SIG-M5 treated with dmso at 0.1 percent for 504 hours (cell line): ENCODE results near the gene BCL2.

Experiments used
- DNase-seq: peaks from one replicate; lab custom pipeline; 2025; ENCODE audit not compliant: unreplicated experiment; lab: John Stamatoyannopoulos, UW

Gene BCL2

DNA sequence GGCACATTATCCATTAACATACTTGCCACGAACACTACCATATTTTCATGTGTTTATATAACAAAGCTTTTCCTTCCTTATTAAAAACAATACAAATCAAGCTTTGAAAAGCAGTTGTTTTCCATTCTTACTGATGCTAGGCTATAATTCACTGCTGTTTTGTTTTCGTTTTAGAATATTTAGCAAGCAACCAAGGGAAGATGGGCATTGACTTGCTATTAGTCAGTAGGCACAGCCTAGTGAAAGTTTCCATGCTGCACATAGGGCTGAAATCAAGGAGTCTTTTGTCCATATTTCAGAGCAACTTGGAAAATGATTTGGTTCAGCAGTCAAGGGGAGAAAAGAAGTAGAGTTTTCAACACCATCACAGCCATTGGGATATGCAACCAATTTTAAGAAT, 31.3 kb downstream of the BCL2 start:
- DNase-seq: no peak

DNA sequence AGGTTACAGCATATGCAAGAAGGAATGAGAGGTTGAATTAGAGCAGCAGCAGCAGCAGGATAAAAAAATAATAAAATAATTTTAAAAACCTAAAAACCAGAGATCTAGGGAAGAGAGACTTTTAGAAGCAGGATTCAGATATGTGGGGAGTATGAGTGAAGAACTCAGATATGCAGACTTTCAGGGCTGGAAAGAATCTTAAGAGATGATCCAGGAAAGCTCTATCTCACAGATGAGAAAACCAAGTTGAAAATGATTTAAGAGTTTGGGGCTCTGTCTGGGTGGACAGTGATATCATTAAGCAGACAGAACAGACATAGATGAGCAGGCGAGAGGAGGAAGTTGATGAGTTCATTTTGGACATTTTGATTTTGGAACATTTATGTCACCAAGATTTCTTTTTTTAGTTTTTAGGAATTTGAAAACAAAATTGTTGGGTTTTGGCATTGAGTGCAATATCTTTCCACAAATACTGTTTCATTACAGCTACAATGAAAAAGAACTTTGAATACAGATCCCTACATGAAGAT, 31.8 kb downstream of the BCL2 start:
- no peak for DNase-seq

DNA sequence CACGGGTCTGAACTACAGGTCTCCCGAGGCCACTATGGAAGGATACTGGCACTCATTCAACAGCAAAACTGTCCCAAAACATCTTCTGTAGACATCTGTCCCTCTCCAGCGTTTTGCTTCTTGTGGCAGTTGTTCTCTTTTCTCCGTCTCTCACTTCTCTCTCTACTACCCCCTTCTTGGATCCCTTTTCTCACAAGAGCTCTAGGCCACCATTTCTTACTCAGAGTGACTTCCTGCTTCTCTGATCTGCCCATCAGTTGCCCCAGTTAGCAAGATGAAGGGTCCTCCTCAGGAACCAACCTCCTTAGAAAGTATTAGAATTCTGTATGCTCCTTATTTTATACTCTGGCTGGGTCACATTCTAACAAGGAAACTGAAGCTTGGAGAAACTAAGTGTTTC, 32.6 kb downstream of the BCL2 start:
- DNase-seq: no peak

DNA sequence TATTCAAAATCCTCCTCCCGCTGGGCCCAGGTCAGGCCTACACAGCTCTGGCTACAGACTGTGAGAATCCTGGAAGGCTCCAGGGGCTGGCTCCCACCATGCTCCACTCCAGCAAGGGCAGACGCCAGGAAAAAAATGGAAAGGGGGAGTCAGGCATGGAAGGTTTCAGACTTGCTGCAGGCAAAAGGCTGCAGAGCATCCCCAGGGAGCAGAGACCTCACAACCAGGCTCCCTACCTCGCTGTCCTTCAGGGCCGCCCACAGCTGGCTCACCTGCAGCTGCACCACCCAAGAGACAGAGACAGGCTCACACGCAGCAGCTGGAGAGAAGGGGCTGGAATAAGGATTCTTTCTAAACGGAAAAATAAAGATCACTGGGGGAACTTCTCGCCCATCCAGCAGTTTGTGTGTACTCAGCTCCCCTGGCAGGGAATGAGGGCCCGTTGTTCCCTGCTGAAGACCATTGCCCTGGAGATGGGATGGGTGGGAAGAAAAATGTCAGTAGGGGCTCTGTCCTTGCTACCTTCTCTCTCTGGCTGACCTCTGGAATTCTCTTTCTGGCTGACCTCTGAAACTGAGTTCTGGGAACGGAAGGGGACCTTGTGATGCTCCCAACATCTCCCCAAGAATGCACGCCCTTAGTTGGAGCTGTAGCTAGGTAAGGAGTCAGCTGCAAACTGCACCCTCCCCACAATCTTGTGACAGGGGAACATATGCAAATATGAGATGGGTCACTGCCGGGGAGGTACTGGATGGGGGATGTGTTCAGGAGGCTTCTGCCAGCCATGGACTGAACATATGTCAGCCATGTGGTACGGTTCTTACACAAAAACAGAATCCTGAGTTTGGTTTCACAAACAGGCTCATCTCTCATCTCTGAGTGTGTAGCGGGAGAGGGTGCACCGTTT, 34.5 kb downstream of the BCL2 start:
- DNase-seq: no peak

DNA sequence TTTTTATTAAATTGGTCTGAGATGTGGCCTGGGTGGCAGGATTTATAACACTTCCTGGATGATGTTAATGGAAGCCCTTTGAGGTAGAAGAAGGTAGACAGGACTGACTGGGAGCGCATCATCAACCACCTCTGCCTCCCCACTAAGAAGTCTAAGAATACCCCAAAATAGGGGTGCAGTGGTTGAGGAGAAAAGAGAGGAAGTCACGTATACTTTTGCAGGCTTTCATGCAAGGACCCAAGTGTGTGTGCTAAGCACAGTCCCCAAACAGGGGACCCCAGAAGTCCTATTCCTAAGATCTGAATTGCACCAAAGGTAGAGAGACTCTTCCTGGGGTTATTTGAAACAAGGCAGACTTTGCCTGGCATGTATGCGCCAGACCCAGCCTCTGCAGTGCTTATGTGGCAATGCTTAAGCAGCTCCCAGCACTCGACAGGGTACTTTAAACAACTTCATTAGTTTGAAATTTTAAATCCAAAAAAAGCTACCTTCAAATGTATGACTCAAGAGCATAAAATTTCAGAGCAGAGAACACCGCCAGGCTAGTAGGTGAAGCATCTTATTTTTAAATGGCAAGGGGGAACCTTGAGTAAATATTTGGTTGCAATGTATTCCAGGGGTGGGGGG, 35.3 kb downstream of the BCL2 start:
- no peak for DNase-seq

DNA sequence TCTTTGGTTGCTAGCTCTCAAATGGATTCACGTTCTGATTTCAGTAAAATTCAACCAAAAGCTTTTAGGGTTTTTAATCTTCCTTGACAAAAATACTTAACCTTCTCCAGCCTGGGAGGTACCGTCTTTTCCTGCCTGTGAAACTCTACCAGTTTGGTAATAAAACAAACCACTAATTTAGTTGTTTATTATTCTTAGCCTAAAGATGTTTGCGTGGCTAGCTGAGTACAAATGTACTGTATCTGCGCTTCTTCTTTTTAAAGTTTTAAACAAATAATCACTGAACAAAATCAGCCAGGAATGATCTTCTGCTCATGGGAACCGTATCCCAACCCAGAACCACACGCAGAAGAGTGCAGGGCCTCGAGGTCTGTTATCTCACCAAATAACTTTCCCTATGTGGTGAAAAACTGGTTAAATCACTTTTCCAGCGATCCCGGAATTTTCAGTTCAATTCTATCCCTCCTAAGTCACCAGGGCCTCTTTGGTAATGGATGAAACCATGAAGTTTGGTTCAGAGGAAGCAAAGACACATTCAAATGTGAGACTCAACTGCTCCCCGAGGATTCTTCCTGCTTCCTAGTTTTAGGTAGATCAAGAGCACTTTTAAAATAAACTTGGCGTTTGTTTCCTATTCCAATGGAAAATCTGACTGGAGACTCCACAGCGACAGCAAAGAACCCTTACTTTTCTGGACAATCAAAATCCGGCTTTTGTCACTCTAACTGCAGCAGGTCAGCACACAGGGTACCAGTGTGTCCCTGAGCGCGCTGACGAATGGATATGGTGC, 36.1 kb downstream of the BCL2 start:
- no peak for DNase-seq

DNA sequence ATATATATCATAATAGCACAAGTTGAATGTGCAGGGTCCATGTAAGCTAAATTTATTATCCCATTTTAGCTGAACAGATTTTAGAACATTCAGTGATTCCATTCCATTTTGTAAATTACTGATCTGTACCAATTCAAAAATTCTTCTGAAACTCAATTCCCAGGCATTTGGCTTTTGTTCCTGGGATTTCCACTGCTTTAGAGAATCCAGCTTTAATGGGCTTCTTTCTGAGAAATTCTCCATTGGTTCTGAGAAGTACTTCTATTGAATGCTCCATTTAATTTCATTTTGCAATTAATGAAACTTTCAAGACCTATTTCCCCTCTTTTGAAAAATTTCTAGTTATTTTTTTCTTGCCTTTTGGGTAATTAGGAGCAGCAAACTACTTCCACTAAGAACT, 36.8 kb downstream of the BCL2 start:
- no peak for DNase-seq

DNA sequence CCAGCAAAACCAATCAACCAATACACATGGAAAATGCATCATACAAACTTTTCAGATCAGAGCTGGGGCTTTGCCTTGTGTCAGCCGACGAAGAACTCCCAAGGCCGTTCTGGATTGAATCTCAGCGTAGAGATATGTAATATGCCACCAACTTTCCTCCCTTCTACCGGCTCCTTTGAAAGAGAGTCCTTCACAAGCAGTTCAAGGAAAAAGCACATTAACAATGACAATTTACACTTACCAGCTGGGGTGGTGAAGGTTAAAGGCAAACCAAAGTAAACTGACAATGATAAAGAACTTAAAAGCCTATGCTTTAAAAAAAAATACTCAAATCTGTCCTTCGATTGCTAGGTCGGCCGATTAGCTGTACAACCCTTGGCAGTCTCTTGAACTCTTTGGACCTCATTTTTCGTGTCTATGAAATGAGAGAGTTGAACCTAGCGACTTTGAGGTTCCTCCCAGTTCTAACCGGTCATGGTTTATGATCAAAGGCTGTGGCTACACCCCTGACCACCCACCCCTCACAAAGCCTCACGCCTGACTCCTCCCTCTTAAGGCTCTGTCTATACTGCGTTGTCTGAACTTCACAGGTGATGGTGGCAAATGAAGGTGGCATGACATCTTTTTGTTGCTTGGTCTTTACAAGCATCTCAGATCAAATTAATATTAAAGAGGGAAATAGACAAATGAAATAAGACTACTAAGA, 46.2 kb downstream of the BCL2 start:
- DNase-seq: no peak

DNA sequence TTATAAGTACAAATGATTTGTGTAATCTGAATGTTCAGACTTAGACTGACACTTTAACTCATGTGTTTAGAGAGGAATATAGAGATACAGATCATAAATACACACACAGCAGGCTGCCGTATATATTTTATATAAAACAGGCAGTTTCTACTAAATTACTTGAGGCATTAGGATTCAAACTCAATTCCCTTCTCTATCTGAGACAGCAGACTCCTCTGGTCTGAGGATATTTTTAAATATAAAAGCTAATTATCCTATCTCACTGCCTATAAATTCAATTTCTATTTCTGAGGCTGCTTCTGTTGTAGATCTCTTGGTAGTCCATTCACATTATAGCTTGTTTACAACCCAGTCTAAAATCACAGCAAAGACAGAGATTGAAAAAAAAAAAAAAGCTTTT, 46.9 kb downstream of the BCL2 start:
- DNase-seq: no peak

DNA sequence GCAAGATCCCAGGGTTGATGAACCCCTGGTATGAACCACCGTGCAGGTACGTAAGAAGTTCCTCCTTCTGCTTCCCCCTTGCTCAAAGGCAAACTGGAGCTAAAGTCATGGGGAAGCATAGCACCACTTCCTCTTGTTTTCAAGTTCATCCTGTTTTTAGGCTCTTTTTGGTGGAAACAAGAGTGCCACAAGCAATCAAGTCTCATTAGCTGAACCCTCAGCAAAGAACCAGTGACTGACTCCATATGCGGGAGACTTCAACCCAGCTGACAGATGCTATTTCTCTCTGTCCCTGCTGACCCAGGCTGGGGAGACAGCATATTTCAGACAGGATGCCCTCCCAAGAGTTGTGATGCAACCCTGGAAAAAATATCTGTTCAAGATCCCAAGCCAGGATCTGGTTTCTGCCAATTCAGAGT, 47.7 kb downstream of the BCL2 start:
- peak; percentile 28 for DNase-seq

DNA sequence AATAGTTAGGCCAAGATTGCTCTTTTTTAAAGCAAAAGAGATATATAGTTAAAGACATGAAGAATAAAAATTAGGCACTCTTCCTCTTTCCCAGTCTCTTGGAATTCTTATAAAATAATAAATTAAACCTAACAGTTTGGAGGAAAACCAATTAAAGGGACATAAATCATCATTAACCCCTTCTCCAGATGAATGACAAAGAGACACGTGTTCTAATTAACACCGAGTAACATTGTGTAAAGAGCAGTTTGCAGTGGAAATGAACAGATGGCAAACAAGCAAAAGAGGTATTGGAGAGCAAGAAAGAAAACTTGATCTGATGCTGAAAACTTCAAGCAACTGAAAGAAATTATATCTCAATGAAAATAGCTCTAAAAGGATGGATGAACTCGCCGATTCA, 48.4 kb downstream of the BCL2 start:
- DNase-seq: no peak

DNA sequence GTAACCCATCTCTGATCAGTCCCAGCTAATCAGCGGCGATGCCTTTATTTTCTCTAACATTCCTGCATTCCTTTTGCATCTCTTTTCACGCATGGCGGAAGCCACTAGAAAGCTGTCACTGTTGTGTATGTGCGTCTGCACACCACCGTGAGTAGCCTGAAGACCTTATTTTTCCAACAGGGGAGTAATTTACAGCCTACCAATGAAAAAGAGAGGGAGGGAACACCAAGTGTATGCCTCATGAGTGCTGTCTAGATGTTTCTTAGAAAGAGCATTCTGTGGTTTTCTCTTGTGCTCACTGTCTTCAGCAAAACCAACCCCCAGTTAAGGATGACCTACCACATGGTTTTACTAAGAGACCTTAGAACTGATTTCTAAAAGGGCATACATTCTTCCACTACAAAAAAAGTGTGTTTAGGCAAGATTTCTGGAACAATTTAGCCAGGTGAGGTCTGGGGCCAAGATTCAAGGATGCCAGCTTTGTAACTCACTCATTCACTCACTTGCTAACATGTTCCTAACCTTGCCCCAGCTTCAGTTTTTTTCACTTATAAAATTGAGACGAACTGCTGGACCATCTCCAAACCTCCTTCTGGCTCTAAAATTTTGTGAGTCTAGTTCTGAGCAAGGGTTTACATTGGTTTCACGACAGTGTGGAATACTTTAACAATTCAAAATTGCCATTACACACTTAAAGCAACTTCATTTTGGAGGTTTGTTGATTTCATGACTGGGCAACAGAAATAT, 51.4 kb downstream of the BCL2 start:
- no peak for DNase-seq

DNA sequence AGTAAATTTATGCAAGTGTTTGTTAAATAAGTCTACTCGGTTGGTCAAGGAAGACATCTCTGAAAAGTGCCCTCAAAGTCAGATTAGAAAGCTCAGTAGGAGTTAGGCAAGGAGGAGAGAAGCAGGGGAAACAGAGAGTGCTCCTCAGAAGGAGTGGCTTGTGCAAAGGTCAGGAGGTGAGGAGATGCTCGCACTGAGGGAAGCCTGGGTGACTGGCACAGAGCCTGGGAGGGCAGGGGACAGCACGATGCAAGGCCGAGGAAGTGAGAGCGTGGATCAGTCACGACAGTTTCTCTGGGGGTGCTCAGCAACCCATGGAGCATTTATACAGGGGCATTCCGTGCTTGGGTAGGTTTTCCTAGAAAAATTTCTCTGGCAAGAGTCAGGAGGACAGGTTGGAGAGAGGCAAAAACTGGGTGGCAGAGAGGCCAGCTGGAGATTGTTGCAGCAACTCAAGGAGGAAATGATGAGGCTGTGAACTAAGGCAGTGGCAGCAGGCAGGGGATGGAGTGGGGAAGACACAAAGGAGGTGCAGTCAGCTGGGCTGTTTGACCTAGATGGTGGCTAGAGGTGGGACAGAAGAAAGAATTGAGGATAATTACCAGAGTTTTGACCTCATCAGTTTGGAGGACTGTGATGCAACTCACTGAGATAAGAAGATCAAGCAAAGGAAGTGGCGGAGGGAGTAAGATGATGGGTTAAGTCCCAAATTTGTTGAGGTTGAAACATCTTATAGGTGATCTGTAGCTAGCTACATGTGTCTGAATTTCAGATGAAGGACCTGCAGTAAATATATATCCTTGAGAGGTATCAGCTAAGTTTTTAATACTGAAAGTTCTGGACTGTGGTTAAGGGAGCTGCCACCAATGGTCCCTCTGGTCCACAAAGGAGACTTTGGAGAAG, 52.4 kb downstream of the BCL2 start:
- no peak for DNase-seq

DNA sequence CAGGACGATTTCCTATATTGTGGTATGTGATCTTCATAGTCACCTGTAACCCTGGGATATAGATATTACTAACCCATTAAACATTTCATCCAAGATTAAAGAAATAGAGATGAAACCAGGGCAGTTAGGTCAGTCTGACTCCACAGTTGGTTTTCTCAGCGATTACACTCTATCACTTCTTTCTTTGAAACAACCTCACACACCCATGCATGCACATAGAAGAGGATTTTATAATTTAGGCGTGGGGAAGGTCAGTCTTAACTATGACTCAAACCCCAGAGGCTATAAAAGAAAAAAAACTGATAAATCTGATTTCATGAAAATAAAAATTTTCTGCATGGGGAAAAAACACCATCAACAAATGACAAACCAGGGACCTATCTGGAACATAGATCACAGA, 54.2 kb downstream of the BCL2 start:
- no peak for DNase-seq

DNA sequence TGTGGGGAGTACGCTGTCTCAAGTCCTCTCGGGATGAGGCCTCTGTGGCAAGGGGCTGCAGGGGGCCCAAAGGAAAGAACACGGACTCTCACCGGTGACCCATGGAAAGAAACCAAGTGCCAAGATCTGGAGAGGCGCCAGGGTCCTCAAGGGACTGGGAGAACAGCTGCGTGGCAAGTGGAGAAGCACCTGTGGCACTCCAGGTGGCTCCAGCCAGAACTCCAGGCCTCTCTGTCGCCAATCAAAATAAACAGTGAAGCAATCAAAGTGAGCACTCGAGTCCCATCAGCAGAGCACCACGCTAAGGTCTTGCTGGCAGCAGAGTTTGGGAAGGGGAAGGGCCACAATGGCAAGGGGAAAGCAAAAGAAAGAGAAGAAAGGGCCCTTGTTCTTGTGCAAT, 54.7 kb downstream of the BCL2 start:
- no peak for DNase-seq

DNA sequence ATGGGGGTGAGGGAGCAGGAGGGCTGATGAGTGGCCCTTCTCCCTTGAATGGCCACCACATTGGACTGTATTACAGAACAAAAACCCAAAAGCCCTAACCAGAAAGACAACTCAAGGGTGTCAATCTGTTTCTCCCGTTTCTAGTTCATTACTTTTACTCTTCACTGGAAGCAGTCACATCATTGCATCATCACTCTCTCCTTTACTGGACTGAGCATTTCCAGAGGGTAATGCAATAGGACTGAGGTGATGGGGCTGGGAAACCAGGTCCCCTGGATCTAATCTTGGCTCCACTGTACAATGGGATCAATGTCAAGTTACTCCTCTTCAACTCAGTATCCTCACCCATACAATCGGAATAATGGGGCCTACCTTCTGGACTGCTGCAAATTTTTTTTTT, 56.1 kb downstream of the BCL2 start:
- DNase-seq: no peak

DNA sequence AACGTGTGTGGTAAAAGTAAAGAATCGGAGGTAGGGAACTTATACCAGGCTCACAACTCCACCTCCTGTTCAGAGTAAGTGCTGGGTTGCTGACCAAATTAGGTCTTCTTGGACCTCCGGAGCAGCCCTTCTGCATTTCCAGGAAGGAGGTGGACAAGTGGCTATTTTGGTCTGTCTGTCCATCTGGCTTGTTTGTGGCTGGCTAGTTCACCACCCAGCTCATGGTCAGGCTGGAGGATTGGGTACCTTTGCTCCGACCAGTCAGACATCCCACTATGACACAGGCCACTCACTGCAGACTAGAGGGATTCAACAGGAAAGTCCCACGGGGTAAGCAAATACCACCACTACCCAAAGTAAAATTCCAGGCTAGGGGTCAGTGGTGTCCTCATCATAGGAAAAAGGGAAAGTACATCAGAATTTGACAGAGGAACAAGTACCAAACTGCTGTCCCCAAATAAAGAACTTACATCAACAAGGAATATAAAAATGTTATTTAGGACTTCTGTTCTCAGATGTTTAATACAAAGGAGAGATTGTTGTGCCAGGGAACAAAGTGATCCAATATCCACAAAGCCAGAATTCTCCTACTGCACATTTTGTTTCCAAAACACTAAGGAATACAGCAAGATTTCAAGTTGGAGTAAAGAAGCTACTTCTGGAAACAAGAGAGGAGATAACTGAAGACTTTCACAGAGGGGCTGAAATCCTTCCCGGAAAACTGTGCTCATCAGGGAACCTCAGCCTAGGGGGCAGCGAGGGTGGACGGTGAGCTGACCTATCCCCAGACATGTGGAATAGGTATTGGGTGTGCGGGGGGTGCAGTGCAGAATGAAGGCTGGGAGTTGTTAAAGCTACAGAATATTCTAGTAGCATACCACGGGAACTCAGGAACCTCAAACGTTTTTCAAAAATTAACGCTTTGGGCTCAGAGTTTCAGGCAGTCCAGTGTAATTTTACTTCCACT, 56.9 kb downstream of the BCL2 start:
- DNase-seq: no peak

DNA sequence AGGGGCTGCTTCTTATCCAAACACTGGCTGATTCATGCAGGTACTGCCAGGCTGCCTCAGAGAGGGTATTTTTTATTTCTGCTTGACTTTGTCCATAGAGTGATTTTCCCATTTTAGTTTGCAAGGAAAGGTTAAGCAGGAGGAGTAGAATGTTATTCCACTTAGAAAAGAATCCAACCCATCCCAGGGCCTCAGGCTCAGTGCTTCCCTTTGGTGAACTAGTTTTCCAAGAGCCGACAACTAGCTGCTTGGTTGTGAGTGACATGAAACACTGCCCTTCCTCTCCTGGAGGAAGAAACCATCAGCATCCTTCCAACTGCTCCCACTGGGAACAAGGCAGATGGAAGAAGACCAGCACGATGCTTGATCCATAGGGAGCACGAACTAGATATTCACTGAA, 58.5 kb downstream of the BCL2 start:
- DNase-seq: no peak
